HepG2 (cell line): ENCODE results near the gene RUVBL1. TPM values are rescaled to one million over a fixed set of nuclear protein-coding genes. Genes with fewer than 3 reads are reported as not detected.
A peak's percentile ranks its signal among the peaks of the same experiment; 100 is the strongest.

Source experiments
- ATAC-seq: fragments of 200-7000 bp; cut with Tn5 transposase; 3 replicates; pipeline ENCODE4 v1.9.1; 2020; ENCODE audit warnings: mild to moderate bottlenecking, moderate library complexity
- BruUV-seq: library from RNA; stranded (reverse); fragments of 400-500 nt; replicated peaks from 2 replicates; lab custom pipeline; 2021; lab: Mats Ljungman, UMichigan
- CTCF ChIA-PET: fragments of 300-600 bp; formaldehyde crosslinking; extraction: SDS; loops from one replicate; lab custom pipeline; 2021; ENCODE audit warnings: low total read pairs, inconsistent platforms, low intra/inter-chr PET ratio; lab: Yijun Ruan, JAX
- POLR2A ChIA-PET: fragments of 350-600 bp; sonication (Branson Sonifier 250); formaldehyde crosslinking; loops from one replicate; lab custom pipeline; 2020; ENCODE audit warnings: antibody characterized with exemption, inconsistent platforms; lab: Yijun Ruan, JAX
- DNase-seq: peaks from one replicate; pipeline ENCODE4 v3.0.0-alpha.2; 2015; ENCODE audit warnings: low spot score
- FAIRE-seq: peaks from 3 replicates; lab custom pipeline; 2011; peaks lifted over from hg19 to GRCh38; lab: Jason Lieb, UNC
- H2AFZ ChIP-seq: one replicate; pipeline ENCODE4 v1.6.1; 2011; ENCODE audit warnings: low read length, inconsistent platforms
- H3K27ac ChIP-seq: fragments of 300-600 bp; 3 replicates; pipeline ENCODE4 v1.8.0; 2011; ENCODE audit warnings: mixed run types, mild to moderate bottlenecking, mixed read lengths, low read length, inconsistent platforms; ENCODE audit not compliant: insufficient read depth; ENCODE audit errors: extremely low read length
- H3K27me3 ChIP-seq, 2 experiments: fragments of 200-600 bp in 1 of 2; 2 replicates in 1 of 2; 3 replicates in 1 of 2; pipeline versions ENCODE4 v1.6.0 to v1.8.0; 2011; ENCODE audit warnings: low read length in 2 of 2, mild to moderate bottlenecking in 2 of 2, moderate library complexity in 2 of 2, inconsistent platforms in 1 of 2; ENCODE audit not compliant: insufficient read depth in 2 of 2, control insufficient read depth in 1 of 2
- H3K36me3 ChIP-seq, 2 experiments: fragments of 200-600 bp in 1 of 2; replicated peaks in 1 of 2; 2 replicates in 1 of 2; 3 replicates in 1 of 2; pipeline versions ENCODE4 v1.5.1 to v1.8.0; 2011; ENCODE audit warnings: low read length in 2 of 2, inconsistent platforms in 1 of 2; ENCODE audit not compliant: insufficient read depth in 2 of 2, control insufficient read depth in 1 of 2
- H3K4me1 ChIP-seq: 2 replicates; pipeline ENCODE4 v1.5.1; 2012; ENCODE audit warnings: low read length, inconsistent platforms; ENCODE audit not compliant: insufficient read depth
- H3K4me2 ChIP-seq: 2 replicates; pipeline ENCODE4 v1.6.0; 2011; ENCODE audit warnings: low read depth, low read length, inconsistent platforms
- H3K4me3 ChIP-seq, 3 experiments: fragments of 200-600 bp in 1 of 3; sonication (generic), shearing (Covaris generic) in 1 of 3; replicated peaks in 1 of 3; 2 replicates each; pipeline ENCODE4 v1.5.1; 2011 to 2016; ENCODE audit warnings: low read length in 3 of 3, inconsistent platforms in 2 of 3, low read depth in 2 of 3, mild to moderate bottlenecking in 2 of 3, control low read depth in 1 of 3, mixed read lengths in 1 of 3; ENCODE audit not compliant: insufficient read depth in 1 of 3
- H3K79me2 ChIP-seq: one replicate; pipeline ENCODE4 v1.6.1; 2011; ENCODE audit warnings: low read length, inconsistent platforms; ENCODE audit not compliant: insufficient read depth
- H3K9ac ChIP-seq: 2 replicates; pipeline ENCODE4 v1.6.0; 2011; ENCODE audit warnings: mild to moderate bottlenecking, low read depth, low read length, inconsistent platforms; ENCODE audit not compliant: insufficient read depth
- H3K9me3 ChIP-seq: 2 replicates; pipeline ENCODE4 v1.5.1; 2012; ENCODE audit warnings: mild to moderate bottlenecking, low read length
- H4K20me1 ChIP-seq: 2 replicates; pipeline ENCODE4 v1.6.0; 2011; ENCODE audit warnings: inconsistent platforms, mild to moderate bottlenecking, low read length, moderate library complexity; ENCODE audit not compliant: insufficient read depth
- ARNTL ChIP-seq: sonication (generic); formaldehyde crosslinking; IDR thresholded peaks from 2 replicates; pipeline ENCODE4 v1.4.0; 2020; ENCODE audit warnings: mild to moderate bottlenecking, missing genetic modification reagents
- MTF1 ChIP-seq: sonication (generic); formaldehyde crosslinking; IDR thresholded peaks from 2 replicates; pipeline ENCODE4 v1.5.0; 2020; ENCODE audit warnings: missing genetic modification reagents
- NPAS2 ChIP-seq: sonication (generic); formaldehyde crosslinking; IDR thresholded peaks from 2 replicates; pipeline ENCODE4 v1.8.0; 2022; ENCODE audit warnings: mild to moderate bottlenecking, missing genetic modification reagents, borderline replicate concordance
- ZMYM2 ChIP-seq: sonication (generic); formaldehyde crosslinking; IDR thresholded peaks from 2 replicates; pipeline ENCODE4 v1.8.0; 2022; ENCODE audit warnings: mild to moderate bottlenecking, missing genetic modification reagents
- ZNF253 ChIP-seq: sonication (generic); formaldehyde crosslinking; IDR thresholded peaks from 2 replicates; pipeline ENCODE4 v1.8.0; 2022; ENCODE audit warnings: mild to moderate bottlenecking, missing genetic modification reagents, borderline replicate concordance
- ZNF451 ChIP-seq: sonication (generic); formaldehyde crosslinking; IDR thresholded peaks from 2 replicates; pipeline ENCODE4 v1.5.0; 2020; ENCODE audit warnings: mild to moderate bottlenecking, missing genetic modification reagents
- ZNF724P ChIP-seq: sonication (generic); formaldehyde crosslinking; IDR thresholded peaks from 2 replicates; pipeline ENCODE4 v1.8.0; 2022; ENCODE audit warnings: missing genetic modification reagents, borderline replicate concordance
- WGBS: methylation state at CpG from one replicate; pipeline ENCODE4 v1.1.6; 2017; ENCODE audit warnings: low lambda C conversion rate; 5-methylcytosine and 5-hydroxymethylcytosine counted together
- in situ Hi-C: cut with HindIII; loops from 2 replicates; pipeline ENCODE4 v1.10.0; 2017; ENCODE audit warnings: low pct_unique_long_range_greater_than_20kb; ENCODE audit not compliant: extremely low pct_ligation_motif_present
- intact Hi-C: fragments of 100-400 bp; cut with micrococcal nuclease; formaldehyde crosslinking; loops from one replicate; pipeline ENCODE4 v1.10.0; 2022; ENCODE audit not compliant: unreplicated experiment
- polyA plus RNA-seq, 8 experiments: library from polyadenylated mRNA; depleted of rRNA in 3 of 8; stranded (reverse) in 7 of 8; unstranded in 1 of 8; fragments of >200 nt; fragmentation: Illumina TruSeq in 4 of 8; extraction: Trizol in 4 of 8; gene quantifications; 2 replicates each; pipeline versions ENCODE4 v1.2.1 to v1.2.3, GENCODE V29; 2011 to 2016; ENCODE audit warnings: low read depth in 4 of 8, missing spikeins in 1 of 8, mixed read lengths in 1 of 8; ENCODE audit not compliant: insufficient read depth in 1 of 8
- total RNA-seq, 5 experiments: library from RNA; depleted of rRNA; stranded (reverse); fragments of >200 nt; fragmentation: Illumina TruSeq; extraction: Trizol; gene quantifications; 2 replicates each; pipeline ENCODE4 v1.2.3, GENCODE V29; 2016; ENCODE audit warnings: low read depth in 1 of 5
- TF ChIP-seq, protein P1 (sequence below): fragments of 450-650 bp; IDR thresholded peaks from 2 replicates; pipeline ENCODE4 v1.6.1; 2017; ENCODE audit warnings: mild to moderate bottlenecking
- TF ChIP-seq, protein P2 (sequence below): sonication (generic); IDR thresholded peaks from 2 replicates; pipeline ENCODE4 v1.6.1; 2016; ENCODE audit warnings: low read depth, borderline replicate concordance
- TF ChIP-seq, protein P3 (sequence below): sonication (generic); formaldehyde crosslinking; IDR thresholded peaks from 2 replicates; pipeline ENCODE4 v1.4.0; 2020; ENCODE audit warnings: missing genetic modification reagents, borderline replicate concordance

RUVBL1 gene
- total and polyA plus RNA-seq, 2 of the 13 experiments (the other 11 are each of a cell fraction or from before 2014, with no cell fraction given) = 32.7 to 86.3 TPM

DNA sequence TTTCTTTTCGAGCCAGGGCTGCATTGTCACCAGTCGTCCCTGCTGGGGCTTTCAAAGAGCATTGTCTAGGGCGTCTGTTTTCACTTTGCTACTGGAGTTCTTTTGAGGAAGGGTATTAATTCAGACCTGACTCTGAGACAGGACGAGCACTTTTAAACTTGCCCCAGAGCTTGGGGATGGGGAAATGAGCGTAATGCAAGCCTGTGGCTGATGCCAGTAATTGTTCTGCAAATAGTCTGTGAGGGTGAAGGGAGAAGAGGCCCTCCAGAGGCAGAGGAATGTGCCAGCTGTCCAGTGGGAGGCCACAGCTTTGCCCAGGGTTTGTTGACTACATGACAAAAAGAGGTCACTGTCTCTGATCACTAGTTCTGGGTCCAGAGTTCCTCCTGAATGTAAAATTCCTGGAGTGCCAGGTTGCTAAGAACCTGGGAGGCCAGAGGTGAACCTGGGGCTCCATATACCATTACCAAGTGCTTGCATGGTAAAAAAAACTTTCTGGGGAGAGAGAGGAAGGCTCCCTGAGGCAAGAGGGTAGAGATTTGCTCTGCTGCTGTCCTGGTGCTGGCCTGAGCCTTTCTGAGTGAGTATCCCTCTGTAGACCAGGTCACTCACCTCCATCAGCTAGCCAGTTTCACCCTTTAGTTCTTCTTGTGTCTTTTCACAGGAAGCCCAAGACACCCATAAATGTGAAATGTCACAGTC, 44.5 kb upstream of the RUVBL1 start (continued):
- TF ChIP-seq, protein P1, sequence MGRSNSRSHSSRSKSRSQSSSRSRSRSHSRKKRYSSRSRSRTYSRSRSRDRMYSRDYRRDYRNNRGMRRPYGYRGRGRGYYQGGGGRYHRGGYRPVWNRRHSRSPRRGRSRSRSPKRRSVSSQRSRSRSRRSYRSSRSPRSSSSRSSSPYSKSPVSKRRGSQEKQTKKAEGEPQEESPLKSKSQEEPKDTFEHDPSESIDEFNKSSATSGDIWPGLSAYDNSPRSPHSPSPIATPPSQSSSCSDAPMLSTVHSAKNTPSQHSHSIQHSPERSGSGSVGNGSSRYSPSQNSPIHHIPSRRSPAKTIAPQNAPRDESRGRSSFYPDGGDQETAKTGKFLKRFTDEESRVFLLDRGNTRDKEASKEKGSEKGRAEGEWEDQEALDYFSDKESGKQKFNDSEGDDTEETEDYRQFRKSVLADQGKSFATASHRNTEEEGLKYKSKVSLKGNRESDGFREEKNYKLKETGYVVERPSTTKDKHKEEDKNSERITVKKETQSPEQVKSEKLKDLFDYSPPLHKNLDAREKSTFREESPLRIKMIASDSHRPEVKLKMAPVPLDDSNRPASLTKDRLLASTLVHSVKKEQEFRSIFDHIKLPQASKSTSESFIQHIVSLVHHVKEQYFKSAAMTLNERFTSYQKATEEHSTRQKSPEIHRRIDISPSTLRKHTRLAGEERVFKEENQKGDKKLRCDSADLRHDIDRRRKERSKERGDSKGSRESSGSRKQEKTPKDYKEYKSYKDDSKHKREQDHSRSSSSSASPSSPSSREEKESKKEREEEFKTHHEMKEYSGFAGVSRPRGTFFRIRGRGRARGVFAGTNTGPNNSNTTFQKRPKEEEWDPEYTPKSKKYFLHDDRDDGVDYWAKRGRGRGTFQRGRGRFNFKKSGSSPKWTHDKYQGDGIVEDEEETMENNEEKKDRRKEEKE = no peak
- TF ChIP-seq ZNF724P (CRISPR knock-in tag) (no peak), ZMYM2 (CRISPR knock-in tag) (no peak), MTF1 (CRISPR knock-in tag) (no peak), NPAS2 (CRISPR knock-in tag) (no peak), ZNF451 (CRISPR knock-in tag) (no peak), ARNTL (no peak), ZNF253 (CRISPR knock-in tag) (no peak)
- TF ChIP-seq, protein P2, sequence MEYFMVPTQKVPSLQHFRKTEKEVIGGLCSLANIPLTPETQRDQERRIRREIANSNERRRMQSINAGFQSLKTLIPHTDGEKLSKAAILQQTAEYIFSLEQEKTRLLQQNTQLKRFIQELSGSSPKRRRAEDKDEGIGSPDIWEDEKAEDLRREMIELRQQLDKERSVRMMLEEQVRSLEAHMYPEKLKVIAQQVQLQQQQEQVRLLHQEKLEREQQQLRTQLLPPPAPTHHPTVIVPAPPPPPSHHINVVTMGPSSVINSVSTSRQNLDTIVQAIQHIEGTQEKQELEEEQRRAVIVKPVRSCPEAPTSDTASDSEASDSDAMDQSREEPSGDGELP = peak; percentile 96

DNA sequence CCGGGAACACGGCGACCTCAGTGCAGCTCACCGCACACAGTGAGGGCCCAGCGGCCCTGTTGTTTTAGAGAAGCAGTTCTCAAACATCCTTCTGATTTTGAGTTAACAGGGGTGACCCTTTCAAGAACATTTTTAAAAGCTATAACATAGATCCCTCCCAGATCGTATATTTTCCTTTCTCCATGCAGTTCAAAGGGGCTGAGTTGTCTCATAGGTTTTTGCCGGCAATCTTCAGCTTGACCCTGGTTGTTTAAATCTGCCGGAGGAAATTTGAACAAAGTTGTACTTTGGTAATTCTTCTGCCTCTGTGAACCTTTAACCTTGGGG, 44.0 kb upstream of the RUVBL1 start:
- ChIA-PET POLR2A (interaction anchor here (0.6 to 7.1 kb wide), 15 partner anchors 8 to 483 kb away, joined by 3 to 104 read pairs (median 4); partner anchors contain the start of genes EEFSEC and RUVBL1), CTCF (no interaction called here)
- H4K20me1 ChIP-seq = no peaks in the 10 kb centered on the region
- in situ Hi-C loops = no loop called here
- H3K27ac ChIP-seq = peak overlapping the region; percentile 99
- H3K4me1 ChIP-seq = peaks cover 79% of the 10 kb centered on the region
- no peak overlapping the region for H2AFZ ChIP-seq
- no peak for FAIRE-seq
- peaks cover 0 to 4% of the 10 kb centered on the region in 2 experiments; a peak in 2 of 5 replicates for H3K36me3 ChIP-seq
- TSS peak; percentile 99 for BruUV-seq
- peaks cover 63% of the 10 kb centered on the region for H3K79me2 ChIP-seq
- intact Hi-C loops = no loop called here
- peak overlapping the region; percentile 51 to 64 (median 55) for H3K4me3 ChIP-seq
- WGBS = 2% methylated on average over 8 of the region's 8 CpGs
- H3K27me3 ChIP-seq = no peaks in the 10 kb centered on the region
- peak overlapping the region; percentile 85 for H3K9ac ChIP-seq
- H3K9me3 ChIP-seq = no peaks in the 10 kb centered on the region
- peak; percentile 34 for ATAC-seq
- DNase-seq = no peak
- peak overlapping the region; percentile 93 for H3K4me2 ChIP-seq
- TF ChIP-seq, protein P3, sequence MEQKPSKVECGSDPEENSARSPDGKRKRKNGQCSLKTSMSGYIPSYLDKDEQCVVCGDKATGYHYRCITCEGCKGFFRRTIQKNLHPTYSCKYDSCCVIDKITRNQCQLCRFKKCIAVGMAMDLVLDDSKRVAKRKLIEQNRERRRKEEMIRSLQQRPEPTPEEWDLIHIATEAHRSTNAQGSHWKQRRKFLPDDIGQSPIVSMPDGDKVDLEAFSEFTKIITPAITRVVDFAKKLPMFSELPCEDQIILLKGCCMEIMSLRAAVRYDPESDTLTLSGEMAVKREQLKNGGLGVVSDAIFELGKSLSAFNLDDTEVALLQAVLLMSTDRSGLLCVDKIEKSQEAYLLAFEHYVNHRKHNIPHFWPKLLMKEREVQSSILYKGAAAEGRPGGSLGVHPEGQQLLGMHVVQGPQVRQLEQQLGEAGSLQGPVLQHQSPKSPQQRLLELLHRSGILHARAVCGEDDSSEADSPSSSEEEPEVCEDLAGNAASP = no peak
